Endothelial cell of umbilical vein (primary cell): ENCODE results near the gene TRMT1. TPM values are rescaled to one million over a fixed set of nuclear protein-coding genes. Genes with fewer than 3 reads are reported as not detected.

Experiments
- BruUV-seq: library from RNA; stranded (reverse); fragments of 400-500 nt; replicated peaks from 2 replicates; lab custom pipeline; 2021; lab: Mats Ljungman, UMichigan
- CTCF ChIA-PET: fragments of 300-600, 350-600 bp; sonication (Branson Sonifier 250); formaldehyde crosslinking; loops from one replicate; lab custom pipeline; 2021; ENCODE audit warnings: antibody characterized with exemption, inconsistent platforms; lab: Charles Lee
- POLR2A ChIA-PET: fragments of 300-600, 350-600 bp; sonication (Branson Sonifier 250); formaldehyde crosslinking; loops from one replicate; lab custom pipeline; 2021; ENCODE audit warnings: antibody characterized with exemption, inconsistent platforms; lab: Charles Lee
- DNase-seq: peaks from one replicate; pipeline ENCODE4 v3.0.0-alpha.2; 2011; ENCODE audit warnings: low read depth, low spot score
- FAIRE-seq: peaks from 2 replicates; lab custom pipeline; 2011; peaks lifted over from hg19 to GRCh38; lab: Jason Lieb, UNC
- H2AFZ ChIP-seq: 2 replicates; pipeline ENCODE4 v1.6.0; 2012; ENCODE audit warnings: low read depth, low read length, control low read depth, inconsistent platforms
- H3K27ac ChIP-seq: 2 replicates; pipeline ENCODE4 v1.5.1; 2011; ENCODE audit warnings: low read depth, mild to moderate bottlenecking, control low read depth, low read length, moderate library complexity; ENCODE audit not compliant: insufficient read depth
- H3K27me3 ChIP-seq, 2 experiments: 2 replicates each; pipeline versions ENCODE4 v1.6.0 to v1.6.1; 2011; ENCODE audit warnings: low read length in 2 of 2, mixed read lengths in 1 of 2; ENCODE audit not compliant: control insufficient read depth in 2 of 2, insufficient read depth in 2 of 2
- H3K36me3 ChIP-seq, 2 experiments: 2 replicates in 1 of 2; 3 replicates in 1 of 2; pipeline ENCODE4 v1.5.1; 2011; ENCODE audit warnings: low read length in 2 of 2, mild to moderate bottlenecking in 1 of 2, moderate library complexity in 1 of 2; ENCODE audit not compliant: control insufficient read depth in 2 of 2, insufficient read depth in 2 of 2; ENCODE audit errors: extremely low read depth in 1 of 2
- H3K4me1 ChIP-seq: 3 replicates; pipeline ENCODE4 v1.5.1; 2011; ENCODE audit warnings: mild to moderate bottlenecking, low read length; ENCODE audit not compliant: control insufficient read depth, insufficient read depth; ENCODE audit errors: extremely low read depth
- H3K4me2 ChIP-seq: 2 replicates; pipeline ENCODE4 v1.6.1; 2011; ENCODE audit warnings: low read length, control low read depth, mixed read lengths; ENCODE audit not compliant: insufficient read depth
- H3K4me3 ChIP-seq, 3 experiments: fragments of 200-600 bp in 1 of 3; sonication (generic), shearing (Covaris generic) in 1 of 3; replicated peaks in 1 of 3; 2 replicates each; pipeline ENCODE4 v1.5.1; 2011 to 2016; ENCODE audit warnings: control low read depth in 3 of 3, low read length in 3 of 3, mild to moderate bottlenecking in 2 of 3, inconsistent platforms in 1 of 3, low read depth in 1 of 3, moderate library complexity in 1 of 3; ENCODE audit not compliant: insufficient read depth in 1 of 3
- H3K79me2 ChIP-seq: 2 replicates; pipeline ENCODE4 v1.6.0; 2012; ENCODE audit warnings: low read length, inconsistent platforms; ENCODE audit not compliant: control insufficient read depth, insufficient read depth
- H3K9ac ChIP-seq: replicated peaks from 2 replicates; pipeline ENCODE3; 2011; ENCODE audit warnings: low read length, control low read depth; ENCODE audit not compliant: insufficient read depth; ENCODE audit errors: extremely low read depth
- H3K9me1 ChIP-seq: replicated peaks from 3 replicates; pipeline ENCODE4 v1.6.0; 2011; ENCODE audit warnings: mild to moderate bottlenecking, low read length; ENCODE audit not compliant: control insufficient read depth, insufficient read depth; ENCODE audit errors: extremely low read depth
- H3K9me3 ChIP-seq: replicated peaks from 2 replicates; pipeline ENCODE4 v1.5.1; 2012; ENCODE audit warnings: low read length, inconsistent platforms; ENCODE audit not compliant: control insufficient read depth, insufficient read depth
- H4K20me1 ChIP-seq: replicated peaks from 2 replicates; pipeline ENCODE3; 2011; ENCODE audit warnings: mild to moderate bottlenecking, low read length; ENCODE audit not compliant: control insufficient read depth, insufficient read depth; ENCODE audit errors: extremely low read depth
- EZH2 ChIP-seq: IDR thresholded peaks from 2 replicates; pipeline ENCODE4 v1.6.1; 2012; ENCODE audit warnings: borderline replicate concordance, low read depth, mild to moderate bottlenecking, moderate library complexity, low read length, inconsistent platforms; ENCODE audit not compliant: severe bottlenecking
- FOS ChIP-seq: IDR thresholded peaks from 2 replicates; pipeline ENCODE4 v1.6.1; 2011; ENCODE audit warnings: mild to moderate bottlenecking, low read length, moderate library complexity, borderline replicate concordance; ENCODE audit not compliant: insufficient read depth
- GATA2 ChIP-seq: IDR thresholded peaks from 2 replicates; pipeline ENCODE4 v1.7.0; 2011; ENCODE audit warnings: low read depth, mild to moderate bottlenecking, moderate library complexity, mixed read lengths, low read length; ENCODE audit not compliant: insufficient read length, insufficient read depth
- JUN ChIP-seq: IDR thresholded peaks from 2 replicates; pipeline ENCODE4 v1.6.1; 2011; ENCODE audit warnings: borderline replicate concordance, low read depth; ENCODE audit not compliant: insufficient read length, insufficient read depth
- MAX ChIP-seq: IDR thresholded peaks from 2 replicates; pipeline ENCODE4 v1.6.1; 2011; ENCODE audit not compliant: insufficient read depth, insufficient read length
- MYC ChIP-seq: IDR thresholded peaks from one replicate; pipeline ENCODE4 v1.6.1; 2011; ENCODE audit warnings: mild to moderate bottlenecking, low read depth, low read length
- POLR2A ChIP-seq: IDR thresholded peaks from 2 replicates; pipeline ENCODE4 v1.6.1; 2012; ENCODE audit warnings: low read depth, mild to moderate bottlenecking, control low read depth, low read length
- POLR2AphosphoS5 ChIP-seq: IDR thresholded peaks from 2 replicates; pipeline ENCODE4 v1.6.1; 2012; ENCODE audit warnings: low read depth, mild to moderate bottlenecking, control low read depth, low read length, moderate library complexity; ENCODE audit not compliant: insufficient read depth
- dilution Hi-C: fragments of 300-500 bp; cut with MboI; formaldehyde crosslinking; loops from one replicate; pipeline ENCODE4 v1.15.0; 2019; ENCODE audit warnings: low sequenced_read_pairs; ENCODE audit not compliant: extremely low pct_ligation_motif_present
- intact Hi-C: fragments of 100-400 bp; cut with micrococcal nuclease; formaldehyde crosslinking; loops from one replicate; pipeline ENCODE4 v1.10.0; 2022
- polyA plus RNA-seq, 4 experiments: library from polyadenylated mRNA; depleted of rRNA in 3 of 4; stranded (reverse) in 3 of 4; unstranded in 1 of 4; fragments of >200 nt; gene quantifications; 2 replicates each; pipeline versions ENCODE4 v1.2.1 to v1.2.3, GENCODE V29; 2011 to 2012; ENCODE audit warnings: missing spikeins in 1 of 4
- total RNA-seq: library from RNA; stranded (reverse); gene quantifications from 2 replicates; pipeline ENCODE4 v1.2.3, GENCODE V29; 2021
- TF ChIP-seq, protein P1 (sequence below), 2 donors: IDR thresholded peaks; 1 replicate in 1 of 2; 2 replicates in 1 of 2; pipeline ENCODE4 v1.5.1; 2011; ENCODE audit warnings: low read length in 2 of 2, mild to moderate bottlenecking in 2 of 2, moderate library complexity in 2 of 2, control low read depth in 1 of 2, inconsistent platforms in 1 of 2, low read depth in 1 of 2; ENCODE audit not compliant: insufficient read depth in 1 of 2; ENCODE audit errors: extremely low read depth in 1 of 2

Gene TRMT1
- total and polyA plus RNA-seq, 2 donors (not counting 3 experiments of a cell fraction or from before 2014, with no cell fraction given): 46.3 to 53.0 TPM

- H3K79me2 ChIP-seq: no peaks in the 10 kb centered on the region
- DNase-seq: no peak
- POLR2A ChIA-PET: no interaction called here
- CTCF ChIA-PET: interaction anchor here (3.7 to 4.7 kb wide), 4 partner anchors 15 to 99 kb away, joined by 14 to 32 read pairs (median 24); no protein-coding TSS in a partner anchor
- no peak overlapping the region for H3K27ac ChIP-seq
- no peak overlapping the region for H3K9ac ChIP-seq
- no peak for TF ChIP-seq FOS
- no peak for TF ChIP-seq GATA2
- TF ChIP-seq MAX: no peak
- no peak for TF ChIP-seq POLR2AphosphoS5
- TF ChIP-seq EZH2: no peak
- TF ChIP-seq, protein P1, sequence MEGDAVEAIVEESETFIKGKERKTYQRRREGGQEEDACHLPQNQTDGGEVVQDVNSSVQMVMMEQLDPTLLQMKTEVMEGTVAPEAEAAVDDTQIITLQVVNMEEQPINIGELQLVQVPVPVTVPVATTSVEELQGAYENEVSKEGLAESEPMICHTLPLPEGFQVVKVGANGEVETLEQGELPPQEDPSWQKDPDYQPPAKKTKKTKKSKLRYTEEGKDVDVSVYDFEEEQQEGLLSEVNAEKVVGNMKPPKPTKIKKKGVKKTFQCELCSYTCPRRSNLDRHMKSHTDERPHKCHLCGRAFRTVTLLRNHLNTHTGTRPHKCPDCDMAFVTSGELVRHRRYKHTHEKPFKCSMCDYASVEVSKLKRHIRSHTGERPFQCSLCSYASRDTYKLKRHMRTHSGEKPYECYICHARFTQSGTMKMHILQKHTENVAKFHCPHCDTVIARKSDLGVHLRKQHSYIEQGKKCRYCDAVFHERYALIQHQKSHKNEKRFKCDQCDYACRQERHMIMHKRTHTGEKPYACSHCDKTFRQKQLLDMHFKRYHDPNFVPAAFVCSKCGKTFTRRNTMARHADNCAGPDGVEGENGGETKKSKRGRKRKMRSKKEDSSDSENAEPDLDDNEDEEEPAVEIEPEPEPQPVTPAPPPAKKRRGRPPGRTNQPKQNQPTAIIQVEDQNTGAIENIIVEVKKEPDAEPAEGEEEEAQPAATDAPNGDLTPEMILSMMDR (IDR thresholded peaks at IDR 0.05; ENCODE audit: extremely low read depth in 1 of 2, insufficient read depth in 1 of 2, low read depth in 1 of 2, low read length in 2 of 2): no peak
- TF ChIP-seq JUN: no peak
- no peak for TF ChIP-seq POLR2A
- TF ChIP-seq MYC: no peak
- H3K27me3 ChIP-seq: no peaks in the 10 kb centered on the region
- no peak overlapping the region for H3K4me3 ChIP-seq
- H3K9me1 ChIP-seq: no peaks in the 10 kb centered on the region
- H2AFZ ChIP-seq: no peak overlapping the region
- dilution Hi-C loops (no loop called here), intact Hi-C loops (no loop called here)
- no TSS peak for BruUV-seq
- no peak overlapping the region for H3K4me2 ChIP-seq
- no peaks in the 10 kb centered on the region for H4K20me1 ChIP-seq
- H3K4me1 ChIP-seq: peaks cover 4% of the 10 kb centered on the region
- FAIRE-seq: no peak
- H3K9me3 ChIP-seq: no peaks in the 10 kb centered on the region
- H3K36me3 ChIP-seq: peaks cover 0 to 8% of the 10 kb centered on the region in 2 experiments
These were observed 39.8 kb downstream of the TRMT1 start for GRCh38 chr19:13076787-13077186.
